NCI-H2227 treated with DMSO at 0.1 percent for 48 hours (cell line): ENCODE data around the gene SEMA5A.

Experiments
- DNase-seq: peaks from one replicate; lab custom pipeline; 2025; lab: John Stamatoyannopoulos, UW

Gene SEMA5A

DNA sequence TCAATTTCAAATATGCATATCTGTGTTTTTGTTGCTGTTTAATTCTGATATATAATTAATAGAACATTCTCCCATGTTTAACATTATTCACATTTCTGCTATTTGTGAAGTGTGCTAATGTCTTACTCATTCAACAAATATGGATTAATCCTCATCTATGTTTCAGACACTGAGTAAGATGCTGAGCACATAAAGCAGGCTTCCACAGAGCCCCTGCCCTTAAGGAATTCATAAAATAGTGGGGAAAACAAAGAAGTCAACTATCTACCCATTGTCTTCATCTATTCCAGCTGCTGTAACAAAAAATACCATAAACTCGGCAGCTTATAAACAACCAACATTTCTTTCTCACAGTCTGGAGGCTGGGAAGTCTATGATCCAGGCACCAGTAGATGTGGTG lies 333.3 kb downstream of the SEMA5A start:
- DNase-seq, result no peak

DNA sequence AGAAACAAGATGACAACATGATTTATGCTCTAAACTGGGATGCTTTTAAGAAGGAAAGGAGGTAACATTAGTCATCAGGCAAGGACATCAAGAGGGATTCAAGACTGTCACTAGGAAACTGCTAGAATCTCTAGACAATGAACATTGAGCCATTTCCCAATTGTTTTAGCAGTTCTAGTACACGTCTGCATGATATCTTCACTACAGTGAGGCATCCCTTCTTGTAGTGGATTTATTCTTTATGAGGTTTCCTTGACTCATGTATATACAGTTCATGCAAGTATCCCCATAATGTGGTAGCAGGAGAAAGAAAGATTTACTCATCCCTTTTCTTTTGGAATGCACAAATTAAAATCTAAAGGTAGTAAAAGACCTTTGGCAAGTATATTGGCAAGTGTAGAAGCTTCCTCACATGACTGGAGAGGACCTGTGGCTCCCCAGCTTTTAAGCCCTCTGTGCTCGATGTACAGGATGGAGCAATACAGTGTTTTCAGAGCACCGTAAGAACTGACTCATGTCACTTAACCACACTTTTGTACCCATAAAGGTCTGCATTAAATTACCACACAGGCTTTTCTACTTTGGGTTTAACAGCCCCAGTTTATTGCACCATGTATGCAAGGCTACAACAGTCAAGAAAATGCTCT lies 335.9 kb downstream of the SEMA5A start:
- DNase-seq, result no peak

DNA sequence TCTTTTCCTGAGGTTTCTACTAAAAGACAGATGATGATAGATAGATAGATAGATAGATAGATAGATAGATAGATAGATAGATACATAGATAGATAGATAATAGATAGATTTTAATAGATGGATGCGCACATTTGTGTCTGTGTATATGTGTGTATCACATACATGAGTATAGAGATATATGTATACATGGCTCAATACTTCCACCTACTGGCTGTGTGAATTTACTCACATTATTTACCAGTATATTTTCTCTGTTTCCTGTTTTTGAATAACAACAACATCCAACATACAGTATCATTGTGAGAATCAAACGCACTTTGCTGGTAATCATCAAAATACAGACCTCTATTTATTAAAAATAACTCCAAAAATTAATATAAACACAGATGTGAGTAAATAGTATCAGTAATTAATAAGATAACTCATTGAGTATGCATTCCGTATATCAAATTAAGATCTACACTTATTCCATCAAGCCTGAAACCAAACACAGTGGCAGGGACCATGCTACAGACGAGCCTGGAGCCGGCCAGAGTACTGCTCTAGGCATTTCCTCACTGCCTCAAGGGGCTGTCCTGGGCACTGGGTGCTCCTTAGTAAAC lies 338.0 kb downstream of the SEMA5A start:
- DNase-seq, result peak; percentile 50

DNA sequence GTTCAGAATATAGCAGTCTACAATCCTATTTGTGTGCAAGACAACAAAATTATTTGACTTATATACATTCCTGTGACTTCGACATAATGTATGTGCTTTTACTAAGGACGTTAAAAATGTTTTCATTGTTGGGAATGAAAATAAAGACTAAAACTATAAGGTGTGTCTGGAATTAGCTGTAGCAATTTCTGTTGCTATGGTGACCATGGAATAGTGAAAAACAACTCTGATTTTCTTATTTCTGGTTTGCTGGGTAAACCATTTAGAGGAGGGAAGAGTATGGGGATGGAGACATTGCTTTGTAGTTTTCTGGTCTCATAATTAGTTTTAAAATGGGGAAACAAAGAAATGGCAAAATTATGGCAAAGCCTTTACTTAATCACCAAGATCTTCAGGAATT lies 343.2 kb downstream of the SEMA5A start:
- DNase-seq, result no peak

DNA sequence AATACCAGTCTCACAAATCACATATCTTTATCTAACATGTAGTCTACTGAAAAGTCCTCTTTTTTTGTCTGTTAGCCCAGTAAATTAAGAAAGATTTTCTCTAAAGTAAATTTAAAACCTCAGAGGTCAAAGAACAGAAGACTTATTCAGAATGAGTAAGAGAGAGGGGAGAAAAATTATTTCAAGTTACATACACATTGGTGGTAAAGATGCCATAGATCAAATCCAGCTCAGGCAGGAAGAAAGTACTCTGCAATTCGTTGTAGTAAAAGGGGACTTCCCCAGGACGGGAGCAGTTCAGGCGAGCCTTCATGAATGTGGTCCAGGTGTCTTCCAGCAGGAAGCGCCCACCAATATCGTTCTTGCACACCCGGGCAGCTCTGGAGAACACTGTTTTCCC lies 344.1 kb downstream of the SEMA5A start:
- DNase-seq, result no peak

DNA sequence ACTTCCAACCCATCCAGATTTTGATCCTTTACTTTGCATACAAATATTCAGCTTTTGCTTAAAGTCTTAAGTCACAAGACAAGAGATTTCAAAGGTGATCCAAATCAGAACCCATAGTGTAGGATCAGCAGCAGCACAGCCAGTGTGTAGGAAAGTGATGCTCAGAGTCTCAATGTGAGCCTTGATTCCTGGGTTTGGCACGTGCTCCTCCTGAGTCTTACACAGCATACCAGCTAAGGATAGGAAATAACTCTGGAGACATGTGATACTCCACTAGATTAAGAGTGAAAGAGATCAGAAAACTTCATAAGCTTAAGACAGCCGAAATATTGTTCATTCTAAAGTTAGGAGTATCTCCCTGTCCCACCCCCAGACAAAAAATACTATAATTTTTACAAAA lies 344.9 kb downstream of the SEMA5A start:
- no peak for DNase-seq

DNA sequence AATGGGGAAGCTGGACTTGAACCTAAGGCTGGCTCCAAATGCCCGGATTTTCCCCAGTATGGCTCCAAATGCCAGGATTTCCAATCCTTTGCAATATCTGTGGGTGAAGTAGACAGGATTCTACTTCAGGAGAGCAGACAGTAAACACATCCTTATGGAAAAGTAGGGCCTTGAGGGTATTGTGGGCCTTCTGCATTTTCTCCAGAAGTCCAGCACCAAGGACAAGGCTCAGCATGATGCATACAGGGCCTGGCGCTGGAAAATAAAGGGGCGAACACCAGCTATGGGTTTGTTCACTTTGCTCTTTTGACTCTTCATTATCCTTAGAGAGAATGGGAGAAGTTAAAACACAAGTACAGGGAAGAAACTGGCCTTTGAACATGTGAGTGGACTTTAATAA lies 347.5 kb downstream of the SEMA5A start:
- DNase-seq, result no peak

DNA sequence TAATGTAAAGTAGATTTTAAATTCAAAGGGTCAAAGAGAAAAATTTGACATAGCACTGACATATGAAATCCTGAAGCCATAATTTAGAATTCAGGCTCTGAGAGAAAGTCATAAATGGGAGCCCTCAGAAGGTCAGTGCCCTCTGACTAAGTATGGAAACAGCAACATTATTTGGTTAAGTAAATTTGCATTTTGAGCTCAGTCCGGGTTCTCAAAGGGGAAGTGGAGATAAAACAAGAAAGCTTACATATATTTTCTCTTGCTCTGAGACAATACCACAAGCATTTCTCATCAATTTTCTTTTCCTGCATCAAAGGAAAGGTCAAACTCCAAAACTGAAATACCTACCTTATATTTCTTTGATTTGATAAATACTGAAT lies 348.0 kb downstream of the SEMA5A start:
- no peak for DNase-seq

DNA sequence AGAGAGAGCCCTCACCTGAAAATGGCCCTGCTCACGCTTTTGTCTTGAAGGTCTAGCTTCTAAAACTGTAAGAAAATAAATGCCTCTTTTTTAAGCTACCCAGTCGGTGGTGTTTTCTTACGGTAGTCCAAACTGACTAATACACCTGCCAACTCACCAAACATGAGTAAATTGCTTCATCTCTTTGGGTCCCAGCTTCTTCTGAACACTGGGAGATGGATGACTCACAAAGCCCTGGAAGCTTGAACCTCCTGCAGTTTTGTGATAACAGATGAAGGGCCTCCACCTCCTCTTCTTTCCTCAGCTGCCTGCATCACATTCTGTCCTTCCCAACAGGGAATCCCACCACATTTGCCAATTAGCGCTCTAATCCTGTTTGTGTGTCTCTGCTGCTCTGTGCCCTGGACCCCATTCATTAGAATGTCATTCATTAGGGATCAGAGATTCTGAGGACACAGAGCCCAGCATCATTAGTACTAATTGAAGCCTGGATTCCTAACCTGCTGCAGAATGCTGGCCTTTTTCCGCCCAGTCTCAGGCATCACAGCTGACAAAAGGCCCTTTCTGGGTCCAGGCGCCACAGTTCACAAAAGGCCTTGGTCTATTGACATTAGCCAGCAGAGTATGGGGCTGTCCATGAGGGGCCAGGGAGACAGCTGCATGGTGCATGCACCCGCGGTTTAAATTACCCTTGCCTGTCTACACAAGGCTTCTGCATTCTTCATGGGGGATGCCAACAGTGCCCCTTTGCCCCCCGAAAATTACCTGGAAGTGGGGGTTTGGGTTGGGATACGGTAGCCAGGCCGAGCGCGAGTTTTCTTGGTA lies 349.3 kb downstream of the SEMA5A start:
- no peak for DNase-seq

DNA sequence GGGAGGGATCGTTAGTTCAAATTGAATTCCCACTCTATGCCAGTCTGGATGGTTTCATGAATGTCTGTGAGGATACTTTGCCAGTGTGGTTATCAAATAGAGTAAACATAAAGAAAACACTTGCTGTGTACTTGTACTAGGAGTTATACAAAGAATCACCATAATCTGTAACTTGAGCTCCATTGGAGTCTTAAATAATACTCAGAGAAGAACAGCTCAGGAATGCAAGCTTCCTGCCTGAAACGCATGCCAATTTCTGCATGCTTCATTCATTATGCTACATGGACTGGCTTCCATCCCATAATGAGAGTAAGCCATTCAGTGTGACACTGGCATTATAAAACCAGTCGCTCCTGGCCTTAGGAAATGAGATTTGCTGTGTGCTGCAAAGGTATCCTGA lies 351.4 kb downstream of the SEMA5A start:
- no peak for DNase-seq

DNA sequence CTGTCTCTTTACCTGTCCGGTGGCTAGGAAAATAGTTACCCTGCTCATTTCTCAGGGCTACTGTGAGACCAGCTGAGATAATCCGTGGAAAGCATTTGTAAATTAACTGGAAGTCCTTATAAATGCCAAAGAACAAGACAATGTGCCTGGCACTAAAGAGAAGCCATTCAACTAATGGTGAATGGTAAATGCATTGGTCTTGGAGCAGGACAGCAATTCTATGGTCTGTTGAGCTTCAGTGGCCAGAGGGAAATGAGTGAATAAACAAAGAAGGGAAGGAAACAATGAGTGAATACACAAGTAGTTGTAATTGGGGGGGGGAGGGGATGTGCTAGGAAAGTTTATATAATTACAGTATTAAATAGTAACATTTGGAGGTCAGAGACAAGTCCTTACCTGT lies 353.6 kb downstream of the SEMA5A start:
- DNase-seq, result no peak

DNA sequence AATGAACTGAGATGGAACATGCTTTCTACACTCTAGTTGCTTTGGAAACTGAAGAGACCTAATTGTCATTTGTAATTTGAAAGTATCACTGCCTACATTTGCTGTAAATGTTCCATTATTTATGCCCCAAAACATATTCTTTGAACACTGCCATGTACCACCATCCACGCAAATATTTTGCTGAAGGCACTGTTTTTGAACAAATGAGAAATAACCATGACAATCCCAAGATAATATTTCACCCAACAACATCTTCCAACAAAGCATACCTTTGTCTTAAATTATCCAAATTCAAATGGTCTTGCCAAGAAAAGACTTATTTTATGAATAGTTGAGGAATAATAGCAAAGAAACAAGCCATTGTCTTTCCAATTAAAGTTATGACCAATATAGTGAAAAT lies 356.2 kb downstream of the SEMA5A start:
- no peak for DNase-seq

DNA sequence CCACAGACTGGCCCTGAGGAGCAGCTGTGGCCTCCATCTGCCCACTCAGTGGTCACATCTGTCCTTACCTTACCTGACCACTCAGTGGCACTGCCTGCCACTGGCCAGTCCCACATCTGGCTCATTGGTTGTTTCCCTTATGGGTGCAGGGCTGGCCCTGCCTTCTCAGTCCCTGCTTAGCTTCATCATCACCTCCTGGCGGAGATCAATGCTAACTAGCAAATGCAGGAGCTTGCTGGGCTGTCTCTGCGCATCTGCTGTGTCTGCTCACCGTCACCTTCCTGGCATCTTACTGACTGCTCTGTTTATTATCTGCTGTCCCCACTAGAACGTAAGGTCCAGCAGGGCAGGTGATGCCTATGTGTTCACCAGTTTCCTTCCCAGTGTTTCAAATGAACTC lies 356.9 kb downstream of the SEMA5A start:
- DNase-seq, result no peak

DNA sequence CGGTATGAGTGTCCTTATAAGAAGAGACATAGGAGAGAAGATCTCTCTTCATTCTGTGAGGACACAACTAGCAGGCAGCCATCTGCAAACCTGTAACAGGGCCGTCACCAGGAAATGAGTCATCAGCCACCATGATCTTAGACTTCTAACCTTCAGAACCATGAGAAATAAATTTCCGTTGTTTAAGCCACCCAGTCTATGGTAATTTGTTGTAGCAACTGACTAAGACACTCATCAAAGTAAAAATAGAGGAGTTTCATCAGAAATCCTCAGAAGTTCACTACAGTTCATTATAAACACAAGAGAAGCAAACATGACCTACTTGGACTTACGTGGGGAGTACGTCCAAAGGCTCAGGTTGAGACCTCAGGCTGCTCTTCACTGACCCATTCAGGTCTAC lies 357.7 kb downstream of the SEMA5A start:
- DNase-seq, result no peak

DNA sequence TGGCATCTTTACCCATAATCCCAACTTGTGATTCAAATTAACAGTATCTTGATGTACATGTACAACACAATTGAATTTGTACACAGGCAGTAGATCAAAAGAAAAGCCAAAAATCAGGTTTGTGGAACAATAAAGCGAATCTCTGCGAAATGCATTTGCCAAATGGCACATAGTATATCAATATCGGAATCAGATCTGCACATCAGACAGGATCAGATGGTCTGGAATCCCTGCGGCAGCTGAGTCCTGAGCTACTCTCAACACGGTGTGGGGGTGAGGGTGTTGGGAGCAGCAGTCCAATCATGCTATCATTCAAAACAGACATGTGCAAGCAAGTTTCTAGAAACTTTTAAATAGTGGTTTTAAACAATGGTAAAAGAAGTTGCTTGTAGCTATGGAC lies 358.3 kb downstream of the SEMA5A start:
- DNase-seq, result no peak

DNA sequence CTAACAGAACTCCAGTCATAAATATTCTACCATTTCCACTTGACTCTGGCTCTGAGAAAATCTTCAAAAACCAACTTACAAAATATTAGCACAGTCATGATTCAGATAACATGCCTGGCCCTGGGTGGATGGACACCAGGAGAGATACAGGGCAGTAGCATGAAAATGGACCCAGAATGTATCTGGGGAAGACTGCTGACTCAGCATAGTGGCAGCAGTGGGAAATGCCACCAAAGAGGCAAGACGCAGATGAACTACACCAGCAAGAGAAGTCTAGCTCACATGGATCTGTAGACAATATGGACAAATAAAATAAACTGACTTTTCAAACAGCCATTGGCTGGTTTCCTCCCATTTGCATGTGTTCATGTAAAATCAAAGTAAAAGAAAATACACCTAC lies 359.8 kb downstream of the SEMA5A start:
- no peak for DNase-seq

DNA sequence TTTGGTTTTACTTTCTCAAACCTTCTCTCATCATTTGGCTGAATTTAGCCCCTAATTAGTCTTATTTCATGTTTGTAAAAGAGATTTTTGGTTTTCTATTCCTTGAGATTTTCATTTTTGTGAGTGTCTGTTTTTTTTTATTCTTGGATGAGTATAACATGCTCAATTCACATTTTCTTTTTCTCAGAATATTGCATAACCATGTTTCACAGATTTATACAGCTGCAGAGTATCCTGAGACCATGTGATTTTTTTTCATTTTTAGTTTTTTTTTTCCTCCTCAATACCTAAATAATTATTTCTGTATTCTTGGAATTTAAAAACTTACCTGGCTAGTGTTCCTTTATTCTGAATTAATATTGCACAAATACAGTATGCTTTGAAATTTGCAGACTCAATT lies 361.9 kb downstream of the SEMA5A start:
- DNase-seq, result no peak

DNA sequence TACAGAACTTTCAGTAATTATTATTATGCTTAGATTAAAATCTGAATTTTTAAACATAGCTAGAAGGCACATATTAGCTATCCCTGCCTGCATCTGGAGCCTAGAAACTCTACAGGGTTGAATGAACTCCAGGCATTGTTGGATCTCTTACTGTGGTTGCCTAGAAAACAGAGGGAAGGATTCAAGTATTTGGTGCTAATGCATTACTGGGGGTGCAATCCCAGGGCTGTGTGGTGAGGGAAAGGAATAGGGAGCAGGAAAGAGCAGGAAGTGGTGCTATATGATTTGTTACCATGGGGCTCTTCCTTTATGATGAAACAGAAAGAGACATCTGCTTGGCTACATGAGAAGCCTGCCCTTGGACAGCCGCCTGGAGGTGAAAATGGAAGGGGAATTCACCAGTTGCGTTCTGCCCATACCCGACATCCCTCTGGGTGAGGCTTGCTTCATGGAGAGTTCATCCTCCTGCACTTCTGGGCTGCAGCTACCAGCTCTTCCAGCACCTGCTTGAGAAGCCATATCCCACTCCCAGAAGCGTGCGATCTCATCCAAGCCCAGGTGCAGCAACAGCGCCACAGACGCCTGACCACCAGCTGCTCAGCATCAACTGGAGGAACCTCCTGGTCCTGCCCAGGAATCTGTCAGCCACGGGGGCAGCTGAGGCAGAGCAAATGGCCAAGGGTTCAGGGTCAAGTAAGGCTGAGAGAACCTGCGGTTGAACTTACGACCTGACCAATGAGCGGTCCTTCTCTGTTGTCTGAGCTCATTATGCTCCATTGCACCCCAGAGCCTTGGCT lies 362.8 kb downstream of the SEMA5A start:
- no peak for DNase-seq

DNA sequence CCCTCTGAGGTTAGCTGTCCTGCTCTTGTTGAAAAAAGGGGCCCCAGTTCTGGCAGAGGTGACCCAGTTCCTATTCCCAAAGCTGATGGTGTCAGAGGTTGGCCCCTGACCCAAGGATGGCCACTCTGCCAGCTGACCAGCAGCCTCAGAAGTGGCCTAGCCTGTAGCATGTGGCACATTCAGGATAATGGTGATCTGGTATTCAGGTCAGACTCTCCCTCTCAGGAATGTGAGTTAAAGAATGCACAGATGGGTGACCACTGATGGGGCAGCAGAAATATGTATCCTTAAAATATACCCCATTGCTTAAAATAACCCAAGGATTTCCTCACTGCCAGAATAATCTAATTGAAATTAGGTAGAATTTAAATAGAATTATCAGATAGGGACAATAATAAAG lies 369.2 kb downstream of the SEMA5A start:
- no peak for DNase-seq

DNA sequence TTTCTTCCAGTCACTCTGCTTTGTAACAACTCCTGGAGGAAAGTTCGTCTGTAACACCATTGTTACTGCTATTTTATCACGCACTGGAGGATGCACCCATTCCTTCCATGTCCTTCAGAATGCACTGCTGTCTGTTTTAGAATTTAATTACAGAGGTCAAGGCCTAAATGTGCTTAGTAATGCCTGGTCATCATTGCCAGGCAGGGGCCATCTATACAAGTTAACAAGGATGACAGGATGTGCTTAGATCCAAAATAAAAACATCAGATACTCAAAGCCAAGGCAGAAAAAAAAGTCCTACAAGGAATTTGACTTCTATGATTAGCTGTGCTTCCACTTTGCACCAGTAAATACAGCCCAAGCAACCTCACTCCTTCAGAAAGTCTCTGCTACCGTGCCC lies 371.4 kb downstream of the SEMA5A start:
- no peak for DNase-seq

DNA sequence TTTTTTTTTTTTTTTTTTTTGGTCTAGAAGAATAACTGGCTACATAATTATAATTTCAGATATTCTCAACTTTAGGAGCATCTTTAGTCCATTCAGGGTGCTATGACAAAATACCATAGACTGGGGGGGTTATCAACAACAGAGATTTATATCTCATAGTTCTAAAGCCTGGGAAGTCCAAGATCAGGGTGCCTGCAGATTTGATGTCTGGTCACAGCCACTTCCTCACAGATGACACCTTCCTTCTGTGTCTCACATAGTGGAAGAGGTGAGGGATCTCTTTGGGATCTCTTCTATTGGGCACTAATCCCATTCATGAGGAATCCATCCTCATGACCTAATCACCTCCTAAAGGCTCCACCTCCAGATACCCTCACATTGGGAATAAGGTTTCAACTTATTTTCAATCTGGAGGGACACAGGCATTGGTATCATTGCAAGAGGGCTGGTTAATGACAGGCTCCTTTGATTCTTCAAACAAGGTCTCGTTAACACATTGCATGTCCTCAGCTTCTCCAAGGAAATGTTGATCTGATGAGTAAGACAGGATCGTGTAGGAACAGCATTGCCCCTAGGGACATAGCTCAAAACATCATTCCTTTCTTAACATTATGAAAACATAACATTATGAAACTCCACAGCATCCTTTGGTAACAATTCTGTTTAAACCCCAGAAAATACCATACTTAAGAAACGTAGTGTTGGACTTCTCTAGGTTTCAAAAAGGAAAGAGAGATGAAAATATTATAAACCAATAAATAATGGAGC lies 372.4 kb downstream of the SEMA5A start:
- DNase-seq, result no peak

DNA sequence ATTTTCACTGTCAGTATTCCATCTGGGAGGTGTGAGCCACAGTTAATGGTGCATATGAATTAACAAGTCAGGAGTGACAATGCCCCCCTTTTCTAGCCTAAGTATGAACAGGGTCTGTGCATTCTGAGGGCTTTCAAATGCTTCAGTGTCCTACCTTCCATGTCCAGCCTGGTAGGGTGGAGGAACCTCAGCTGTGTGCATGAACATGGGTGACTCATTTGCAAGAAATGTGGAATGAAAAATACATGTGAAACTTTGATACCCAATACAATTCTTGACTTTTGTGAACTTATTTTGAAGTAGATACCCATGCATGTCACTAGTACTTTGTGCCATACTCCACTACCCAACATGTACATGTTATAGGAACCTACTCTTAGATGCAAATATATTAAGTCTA lies 375.8 kb downstream of the SEMA5A start:
- DNase-seq, result no peak
